Keratinocyte (primary cell): ENCODE measurements around the gene LY6G6D. TPM values are rescaled to one million over a fixed set of nuclear protein-coding genes. Genes with fewer than 3 reads are reported as not detected.

ENCODE experiments used
- DNase-seq: peaks from one replicate; pipeline ENCODE4 v3.0.0-alpha.2; 2011; ENCODE audit warnings: low read depth, missing footprints, low spot score
- FAIRE-seq: peaks from 2 replicates; lab custom pipeline; 2011; peaks lifted over from hg19 to GRCh38; lab: Jason Lieb, UNC
- H2AFZ ChIP-seq: 2 replicates; pipeline ENCODE4 v1.6.0; 2012; ENCODE audit warnings: low read length, control low read depth, inconsistent platforms; ENCODE audit not compliant: control insufficient read depth
- H3K27ac ChIP-seq: 2 replicates; pipeline ENCODE4 v1.5.1; 2011; ENCODE audit warnings: low read length; ENCODE audit not compliant: control insufficient read depth, insufficient read depth
- H3K27me3 ChIP-seq: 3 replicates; pipeline ENCODE4 v1.6.0; 2011; ENCODE audit warnings: low read length; ENCODE audit not compliant: control insufficient read depth, insufficient read depth; ENCODE audit errors: extremely low read depth
- H3K36me3 ChIP-seq, 2 experiments: 2 replicates in 1 of 2; 3 replicates in 1 of 2; pipeline ENCODE4 v1.5.1; 2011; ENCODE audit warnings: low read length in 2 of 2, mild to moderate bottlenecking in 1 of 2; ENCODE audit not compliant: control insufficient read depth in 2 of 2, insufficient read depth in 2 of 2; ENCODE audit errors: extremely low read depth in 1 of 2
- H3K4me1 ChIP-seq: 3 replicates; pipeline ENCODE4 v1.5.1; 2011; ENCODE audit warnings: low read length; ENCODE audit not compliant: control insufficient read depth, insufficient read depth; ENCODE audit errors: extremely low read depth
- H3K4me2 ChIP-seq: 3 replicates; pipeline ENCODE4 v1.6.0; 2011; ENCODE audit warnings: low read depth, low read length; ENCODE audit not compliant: control insufficient read depth, insufficient read depth; ENCODE audit errors: extremely low read depth
- H3K4me3 ChIP-seq, 3 experiments: fragments of 200-600 bp in 1 of 3; sonication (generic) in 1 of 3; 2 replicates in 2 of 3; 3 replicates in 1 of 3; pipeline ENCODE4 v1.5.1; 2011 to 2016; ENCODE audit warnings: low read length in 3 of 3, mild to moderate bottlenecking in 3 of 3, control low read depth in 2 of 3, inconsistent platforms in 1 of 3, low read depth in 1 of 3, mixed read lengths in 1 of 3, mixed run types in 1 of 3, moderate library complexity in 1 of 3; ENCODE audit not compliant: control insufficient read depth in 2 of 3, insufficient read depth in 2 of 3; ENCODE audit errors: extremely low read depth in 1 of 3
- H3K79me2 ChIP-seq: 2 replicates; pipeline ENCODE4 v1.6.0; 2012; ENCODE audit warnings: low read length; ENCODE audit not compliant: control insufficient read depth, insufficient read depth
- H3K9ac ChIP-seq: 3 replicates; pipeline ENCODE4 v1.6.0; 2011; ENCODE audit warnings: low read length; ENCODE audit not compliant: control insufficient read depth, insufficient read depth; ENCODE audit errors: extremely low read depth
- H3K9me1 ChIP-seq: 3 replicates; pipeline ENCODE4 v1.6.0; 2011; ENCODE audit warnings: low read length; ENCODE audit not compliant: control insufficient read depth, insufficient read depth; ENCODE audit errors: extremely low read depth
- H3K9me3 ChIP-seq: 2 replicates; pipeline ENCODE4 v1.5.1; 2012; ENCODE audit warnings: low read depth, low read length; ENCODE audit not compliant: control insufficient read depth
- H4K20me1 ChIP-seq: 3 replicates; pipeline ENCODE4 v1.6.0; 2011; ENCODE audit warnings: low read length; ENCODE audit not compliant: control insufficient read depth, insufficient read depth; ENCODE audit errors: extremely low read depth
- EZH2 ChIP-seq: IDR thresholded peaks from one replicate; pipeline ENCODE4 v1.6.1; 2012; ENCODE audit warnings: inconsistent platforms, mild to moderate bottlenecking, low read length, moderate library complexity
- dilution Hi-C: fragments of 300-500 bp; cut with MboI; formaldehyde crosslinking; loops from one replicate; pipeline ENCODE4 v1.7.0; 2020; ENCODE audit warnings: low sequenced_read_pairs; ENCODE audit not compliant: extremely low pct_ligation_motif_present
- polyA plus RNA-seq, 5 experiments: library from polyadenylated mRNA; depleted of rRNA in 3 of 5; stranded (reverse) in 3 of 5; stranded (forward) in 1 of 5; unstranded in 1 of 5; fragments of >200 nt; gene quantifications; 1 replicate in 1 of 5; 2 replicates in 3 of 5; 3 replicates in 1 of 5; pipeline versions ENCODE4 v1.2.1 to v1.2.3, GENCODE V29; 2011 to 2012; ENCODE audit warnings: missing spikeins in 2 of 5, low read depth in 1 of 5, low replicate concordance in 1 of 5
- TF ChIP-seq, protein P1 (sequence below), 3 experiments: IDR thresholded peaks in 1 of 3; conservative IDR thresholded peaks in 1 of 3; optimal IDR thresholded peaks in 1 of 3; 2 replicates in 2 of 3; 3 replicates in 1 of 3; pipeline versions ENCODE3 to v1.5.1; 2011; ENCODE audit warnings: low read length in 3 of 3, mild to moderate bottlenecking in 3 of 3, moderate library complexity in 2 of 3, control low read depth in 1 of 3, inconsistent platforms in 1 of 3; ENCODE audit not compliant: insufficient read depth in 2 of 3; ENCODE audit errors: extremely low read depth in 1 of 3

The LY6G6D gene
- polyA plus RNA-seq, 1 donor (not counting 4 experiments of a cell fraction or from before 2014, with no cell fraction given): 0.33 TPM

DNA sequence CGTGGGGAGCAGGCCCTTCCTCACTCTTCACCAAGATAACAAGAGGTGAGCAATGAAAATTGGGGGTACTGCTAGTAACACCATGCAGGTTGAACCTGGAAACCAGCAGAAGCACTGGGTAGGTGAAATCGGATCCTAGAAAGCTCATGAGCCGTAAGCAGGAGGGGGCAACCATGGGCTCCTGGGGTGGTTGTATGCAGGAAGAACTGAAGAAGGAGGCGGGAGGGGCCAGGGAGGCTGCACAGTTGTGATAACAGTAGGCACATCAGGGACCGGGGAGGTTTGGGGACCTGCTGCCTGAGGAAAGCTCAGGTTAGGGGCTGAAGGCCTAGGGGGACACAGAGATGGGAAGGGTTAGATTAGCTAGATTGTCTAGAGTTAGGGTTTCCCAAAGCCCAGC lies 28.7 kb upstream of the LY6G6D start:
- peaks cover 3% of the 10 kb centered on the region for H3K4me1 ChIP-seq
- H3K27ac ChIP-seq: no peak overlapping the region
- H3K9me1 ChIP-seq: no peaks in the 10 kb centered on the region
- FAIRE-seq (no peak), DNase-seq (no peak)
- no peak overlapping the region for H3K9ac ChIP-seq
- no peak overlapping the region for H3K4me2 ChIP-seq
- no peaks in the 10 kb centered on the region for H3K27me3 ChIP-seq
- no peaks in the 10 kb centered on the region for H3K9me3 ChIP-seq
- peaks cover 7 to 38% of the 10 kb centered on the region in 2 experiments for H3K36me3 ChIP-seq
- no peaks in the 10 kb centered on the region for H4K20me1 ChIP-seq
- TF ChIP-seq EZH2: no peak
- TF ChIP-seq, protein P1, sequence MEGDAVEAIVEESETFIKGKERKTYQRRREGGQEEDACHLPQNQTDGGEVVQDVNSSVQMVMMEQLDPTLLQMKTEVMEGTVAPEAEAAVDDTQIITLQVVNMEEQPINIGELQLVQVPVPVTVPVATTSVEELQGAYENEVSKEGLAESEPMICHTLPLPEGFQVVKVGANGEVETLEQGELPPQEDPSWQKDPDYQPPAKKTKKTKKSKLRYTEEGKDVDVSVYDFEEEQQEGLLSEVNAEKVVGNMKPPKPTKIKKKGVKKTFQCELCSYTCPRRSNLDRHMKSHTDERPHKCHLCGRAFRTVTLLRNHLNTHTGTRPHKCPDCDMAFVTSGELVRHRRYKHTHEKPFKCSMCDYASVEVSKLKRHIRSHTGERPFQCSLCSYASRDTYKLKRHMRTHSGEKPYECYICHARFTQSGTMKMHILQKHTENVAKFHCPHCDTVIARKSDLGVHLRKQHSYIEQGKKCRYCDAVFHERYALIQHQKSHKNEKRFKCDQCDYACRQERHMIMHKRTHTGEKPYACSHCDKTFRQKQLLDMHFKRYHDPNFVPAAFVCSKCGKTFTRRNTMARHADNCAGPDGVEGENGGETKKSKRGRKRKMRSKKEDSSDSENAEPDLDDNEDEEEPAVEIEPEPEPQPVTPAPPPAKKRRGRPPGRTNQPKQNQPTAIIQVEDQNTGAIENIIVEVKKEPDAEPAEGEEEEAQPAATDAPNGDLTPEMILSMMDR (optimal IDR thresholded peaks at IDR 0.05 in 1 of 3, IDR thresholded peaks at IDR 0.05 in 1 of 3, conservative IDR thresholded peaks at IDR 0.05 in 1 of 3; ENCODE audit: extremely low read depth in 1 of 3, insufficient read depth in 2 of 3, low read length in 3 of 3): no peak
- H3K79me2 ChIP-seq: no peaks in the 10 kb centered on the region
- no peak overlapping the region for H3K4me3 ChIP-seq
- H2AFZ ChIP-seq: no peak overlapping the region
- dilution Hi-C loops: no loop called here

DNA sequence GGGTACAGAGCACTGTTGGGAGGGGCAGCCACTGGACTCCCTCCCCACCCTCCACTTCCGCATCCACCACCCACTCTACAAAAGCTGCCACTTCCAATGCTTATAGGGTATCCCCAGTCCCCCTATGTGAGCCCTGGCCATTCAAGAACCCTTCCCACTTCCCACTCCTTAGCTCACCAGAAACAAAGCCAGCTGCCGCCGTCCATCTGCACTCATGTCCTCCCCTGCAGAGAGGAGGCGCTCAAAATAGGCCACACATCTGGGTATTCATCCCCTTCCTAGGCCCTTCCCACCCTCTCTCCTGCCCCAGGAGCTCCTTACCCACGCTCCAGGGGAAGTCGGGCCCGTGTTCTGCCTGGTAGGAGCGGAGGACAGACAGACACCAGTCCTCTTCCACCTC lies 27.8 kb upstream of the LY6G6D start:
- Histone ChIP-seq H3K9ac (no peak overlapping the region), H3K36me3 (peaks cover 7 to 41% of the 10 kb centered on the region in 2 experiments)
- dilution Hi-C loops: no loop called here

More for the DNA sequence above, 27.8 kb upstream of the LY6G6D start:
- TF ChIP-seq EZH2: no peak
- H4K20me1 ChIP-seq: no peaks in the 10 kb centered on the region
- no peak overlapping the region for H3K4me3 ChIP-seq
- FAIRE-seq (no peak), DNase-seq (no peak)
- no peak overlapping the region for H2AFZ ChIP-seq
- no peaks in the 10 kb centered on the region for H3K9me3 ChIP-seq
- no peaks in the 10 kb centered on the region for H3K27me3 ChIP-seq
- no peak overlapping the region for H3K4me2 ChIP-seq
- H3K27ac ChIP-seq: no peak overlapping the region
- no peaks in the 10 kb centered on the region for H3K4me1 ChIP-seq
- H3K79me2 ChIP-seq: no peaks in the 10 kb centered on the region
- H3K9me1 ChIP-seq: no peaks in the 10 kb centered on the region
